Measurements from ENCODE around the gene TMEM126A.
A peak's percentile ranks its signal among the peaks of the same experiment; 100 is the strongest.
"Not testable (repeated sequence)": the region's sequence is repeated elsewhere in the genome, so short reads cannot be mapped to it uniquely, and the experiment has no call there.

TMEM126A gene

DNA sequence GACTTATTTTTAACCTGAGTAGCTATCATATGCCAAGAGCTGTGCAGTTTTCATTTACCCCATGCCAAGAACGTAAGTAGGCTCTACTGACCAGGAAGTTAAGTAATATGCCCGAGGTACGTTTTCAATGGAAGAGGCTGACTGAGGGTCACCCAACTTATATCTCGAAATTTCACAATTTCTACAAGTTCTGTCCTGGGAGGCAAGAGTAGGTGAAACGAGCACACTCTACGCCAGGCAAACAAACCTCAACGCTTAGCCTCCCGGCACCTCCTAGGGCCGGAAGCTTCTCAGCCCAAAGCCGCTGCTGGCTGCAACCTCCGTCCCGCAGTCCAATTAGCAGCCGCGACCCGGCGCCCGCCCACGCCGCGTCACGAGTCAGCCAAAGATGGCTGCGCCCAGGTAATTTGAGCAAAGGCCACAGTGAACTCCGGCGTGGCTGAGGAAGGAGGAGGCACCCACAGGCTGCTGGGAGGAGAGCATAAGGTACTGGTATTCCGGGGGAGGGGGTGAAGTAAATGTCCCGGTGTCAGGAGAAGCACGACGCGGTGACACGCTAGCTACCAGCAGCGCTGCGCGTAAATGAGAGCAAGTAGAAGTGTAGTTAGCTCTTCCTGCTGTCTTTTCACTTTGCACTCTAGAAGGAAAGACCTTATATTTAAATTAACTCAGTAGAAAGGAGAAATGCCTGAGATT lies at the start of gene TMEM126A:
Gene TMEM126A (plus strand): TSS at position 364 of the 696 bp plus-strand sequence. CDS start 2,289 bp downstream, outside the sequence.
- in situ Hi-C loops (cut with HindIII; ENCODE audit: low pct_ligation_motif_present, low pct_unique_long_range_greater_than_20kb, low sequenced_read_pairs), result no loop called here
- peak; percentile 80 for DNase-seq

DNA sequence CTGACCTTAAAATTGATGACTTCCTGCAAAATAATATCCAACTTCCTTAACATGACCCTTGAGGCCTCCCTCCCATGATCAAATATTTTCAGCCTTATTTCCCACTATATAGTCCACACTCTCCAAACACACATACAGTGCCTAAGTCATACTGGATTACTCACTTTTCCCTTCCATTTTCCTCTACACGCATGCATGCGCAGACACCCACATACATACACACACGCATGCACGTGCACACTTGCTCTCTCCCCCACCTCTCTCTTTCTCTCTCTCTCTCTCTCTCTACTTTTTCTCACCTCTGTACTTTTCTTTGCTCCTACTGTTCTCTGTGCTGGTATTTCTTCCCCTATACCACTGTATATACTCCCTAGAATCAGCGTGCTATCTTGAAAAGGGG lies 48.7 kb upstream of the TMEM126A start:
- in situ Hi-C loops (cut with HindIII; ENCODE audit: low pct_ligation_motif_present, low pct_unique_long_range_greater_than_20kb, low sequenced_read_pairs), result no loop called here
- DNase-seq, result no peak

DNA sequence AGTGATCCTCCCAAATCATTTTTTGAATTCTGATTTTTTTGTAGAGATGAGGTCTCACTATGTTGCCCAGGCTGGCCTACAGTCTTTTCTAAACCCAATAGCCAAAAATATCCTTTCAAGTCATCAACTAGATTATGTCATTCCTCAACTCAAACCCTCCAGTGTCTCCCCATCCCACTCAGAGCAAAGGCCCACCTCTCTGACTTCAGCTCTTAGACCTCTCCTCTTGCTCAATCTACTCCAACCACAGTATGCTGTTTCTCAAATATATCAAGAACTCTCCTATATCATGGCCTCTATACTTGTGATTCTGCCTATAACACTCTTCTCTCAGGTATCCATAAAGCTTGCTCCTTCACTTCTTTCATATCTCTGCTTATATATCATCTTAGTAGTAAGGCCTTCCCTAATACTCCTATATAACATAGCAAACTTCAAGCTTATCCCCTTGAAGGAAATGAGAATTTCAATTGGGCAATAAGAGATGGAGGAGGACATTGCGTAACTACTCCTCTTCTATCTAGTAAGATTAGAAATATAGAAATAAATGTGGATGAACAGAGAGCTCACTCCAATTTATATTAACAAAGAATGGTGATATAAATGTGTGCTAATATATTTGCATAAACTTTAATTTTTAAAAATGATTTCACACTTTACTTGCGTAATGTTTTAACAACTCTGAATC lies 45.1 kb upstream of the TMEM126A start:
- in situ Hi-C loops (cut with HindIII; ENCODE audit: low pct_ligation_motif_present, low pct_unique_long_range_greater_than_20kb, low sequenced_read_pairs), result no loop called here
- no peak for DNase-seq

DNA sequence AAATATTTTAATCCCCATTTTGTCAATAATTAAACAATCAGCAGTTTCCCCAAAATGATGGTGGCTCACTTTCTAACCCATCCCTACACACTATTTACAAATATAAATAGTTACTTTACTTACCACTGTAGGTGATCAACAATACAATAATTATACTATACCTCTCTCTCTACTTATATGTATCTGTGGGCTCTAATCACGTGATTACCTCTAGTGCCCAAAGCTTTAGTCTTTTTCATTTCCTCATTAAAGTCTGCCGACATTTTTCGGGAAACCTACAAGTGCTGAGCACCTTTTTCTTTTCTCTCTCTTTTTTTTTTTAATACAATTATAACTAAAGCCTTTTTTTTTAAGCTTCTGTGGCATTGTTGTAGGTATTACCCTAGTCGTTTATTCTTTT lies 44.5 kb upstream of the TMEM126A start:
- no peak for DNase-seq
- in situ Hi-C loops (cut with HindIII; ENCODE audit: low pct_ligation_motif_present, low pct_unique_long_range_greater_than_20kb, low sequenced_read_pairs), result no loop called here

DNA sequence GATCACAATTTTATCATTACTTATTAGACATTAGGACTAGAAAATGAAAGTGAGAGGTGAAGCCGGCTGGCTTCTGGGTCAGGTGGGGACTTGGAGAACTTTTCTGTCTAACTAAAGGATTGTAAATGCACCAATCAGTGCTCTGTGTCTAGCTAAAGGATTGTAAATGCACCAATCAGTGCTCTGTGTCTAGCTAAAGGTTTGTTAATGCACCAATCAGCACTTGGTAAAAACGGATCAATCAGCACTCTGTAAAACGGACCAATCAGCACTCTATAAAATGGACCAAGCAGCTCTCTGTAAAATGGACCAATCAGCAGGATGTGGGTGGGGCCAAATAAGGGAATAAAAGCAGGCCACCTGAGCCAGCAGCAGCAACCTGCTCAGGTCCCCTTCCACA lies 41.5 kb upstream of the TMEM126A start:
- DNase-seq; in situ Hi-C loops (cut with HindIII; ENCODE audit: low pct_ligation_motif_present, low pct_unique_long_range_greater_than_20kb, low sequenced_read_pairs): not testable (repeated sequence)

DNA sequence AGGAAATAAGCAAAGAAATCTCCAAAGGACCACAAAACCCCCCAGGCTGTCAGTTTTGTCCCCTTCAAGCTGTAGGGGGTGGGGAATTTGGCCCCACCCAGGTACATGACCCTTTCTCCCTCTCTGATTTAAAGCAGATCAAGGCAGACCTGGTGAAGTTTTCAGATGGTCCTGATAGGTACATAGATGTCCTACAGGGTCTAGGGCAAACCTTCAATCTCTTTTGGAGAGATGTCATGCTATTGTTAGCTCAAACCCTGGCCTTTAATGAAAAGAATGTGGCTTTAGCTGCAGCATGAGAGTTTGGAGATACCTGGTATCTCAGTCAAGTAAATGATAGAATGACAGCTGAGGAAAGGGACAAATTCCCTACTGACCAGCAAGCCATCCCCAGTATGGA lies 39.1 kb upstream of the TMEM126A start:
- DNase-seq; in situ Hi-C loops (cut with HindIII; ENCODE audit: low pct_ligation_motif_present, low pct_unique_long_range_greater_than_20kb, low sequenced_read_pairs): not testable (repeated sequence)

DNA sequence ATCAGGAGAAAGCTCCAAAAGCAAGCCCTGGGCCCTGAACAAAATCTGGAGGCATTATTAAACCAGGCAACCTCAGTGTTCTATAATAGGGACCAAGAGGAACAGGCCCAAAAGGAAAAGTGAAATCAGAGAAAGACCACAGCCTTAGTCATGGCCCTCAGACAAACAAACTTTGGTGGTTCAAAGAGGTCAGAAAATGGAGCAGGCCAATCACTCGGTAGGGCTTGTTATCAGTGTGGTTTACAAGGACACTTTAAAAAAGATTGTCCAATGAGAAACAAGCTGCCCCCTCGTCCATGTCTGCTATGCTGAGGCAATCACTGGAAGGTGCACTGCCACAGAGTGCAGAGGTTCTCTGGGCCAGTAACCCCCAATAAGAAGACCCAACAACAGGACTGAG lies 38.5 kb upstream of the TMEM126A start:
- DNase-seq; in situ Hi-C loops (cut with HindIII; ENCODE audit: low pct_ligation_motif_present, low pct_unique_long_range_greater_than_20kb, low sequenced_read_pairs): not testable (repeated sequence)

DNA sequence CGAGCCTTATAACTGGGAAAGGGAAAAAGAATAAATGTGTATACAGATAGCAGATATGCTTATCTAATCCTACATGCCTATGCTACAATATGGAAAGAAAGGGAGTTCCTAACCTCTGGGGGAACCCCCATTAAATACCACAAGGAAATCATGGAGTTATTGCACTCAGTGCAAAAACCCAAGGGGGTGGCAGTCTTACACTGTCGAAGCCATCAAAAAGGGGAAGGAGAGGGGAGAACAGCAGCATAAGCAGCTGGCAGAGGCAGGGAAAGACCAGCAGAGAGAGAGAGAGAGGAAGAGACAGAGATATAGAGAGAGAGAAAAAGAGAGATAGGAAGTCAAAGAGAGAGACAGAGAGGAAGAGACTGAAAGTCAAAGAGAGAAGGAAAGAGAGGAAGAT lies 36.1 kb upstream of the TMEM126A start:
- DNase-seq; in situ Hi-C loops (cut with HindIII; ENCODE audit: low pct_ligation_motif_present, low pct_unique_long_range_greater_than_20kb, low sequenced_read_pairs): not testable (repeated sequence)

DNA sequence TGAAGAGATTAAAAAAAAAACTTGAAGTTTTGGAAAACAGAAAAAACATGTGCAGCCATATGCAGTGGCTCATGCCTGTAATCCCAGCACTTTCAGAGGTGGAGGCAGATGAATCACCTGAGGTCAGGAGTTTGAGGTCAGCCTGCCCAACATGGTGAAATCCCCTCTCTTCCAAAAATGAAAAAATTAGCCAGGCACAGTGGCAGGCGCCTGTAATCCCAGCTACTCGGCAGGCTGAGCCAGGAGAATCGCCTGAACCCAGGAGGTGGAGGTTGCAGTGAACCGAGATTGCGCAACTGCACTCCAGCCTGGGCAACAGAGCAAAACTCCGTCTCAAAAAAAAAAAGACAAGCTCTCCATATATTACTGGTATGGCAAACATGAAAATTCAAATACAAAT lies 28.3 kb upstream of the TMEM126A start:
- in situ Hi-C loops (cut with HindIII; ENCODE audit: low pct_ligation_motif_present, low pct_unique_long_range_greater_than_20kb, low sequenced_read_pairs), result no loop called here
- DNase-seq, result no peak

DNA sequence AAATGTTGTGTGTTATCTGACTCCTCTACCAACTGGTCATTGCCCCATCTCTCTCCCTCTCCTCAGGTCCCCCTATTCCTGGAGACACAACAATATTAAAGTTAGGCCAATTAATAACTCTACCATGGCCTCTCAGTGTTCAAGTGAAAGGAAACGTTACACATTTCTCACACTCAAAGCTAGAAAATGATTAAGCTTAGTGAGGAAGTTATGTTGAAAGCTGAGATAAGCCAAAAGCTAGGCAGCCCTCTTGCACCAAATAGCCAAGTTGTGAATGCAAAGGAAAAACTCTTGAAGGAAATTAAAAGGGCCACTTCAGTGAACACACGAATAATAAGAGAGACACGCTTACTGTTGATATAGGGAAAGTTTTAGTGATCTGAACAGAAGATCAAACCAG lies 27.5 kb upstream of the TMEM126A start:
- DNase-seq, result no peak
- in situ Hi-C loops (cut with HindIII; ENCODE audit: low pct_ligation_motif_present, low pct_unique_long_range_greater_than_20kb, low sequenced_read_pairs), result no loop called here

DNA sequence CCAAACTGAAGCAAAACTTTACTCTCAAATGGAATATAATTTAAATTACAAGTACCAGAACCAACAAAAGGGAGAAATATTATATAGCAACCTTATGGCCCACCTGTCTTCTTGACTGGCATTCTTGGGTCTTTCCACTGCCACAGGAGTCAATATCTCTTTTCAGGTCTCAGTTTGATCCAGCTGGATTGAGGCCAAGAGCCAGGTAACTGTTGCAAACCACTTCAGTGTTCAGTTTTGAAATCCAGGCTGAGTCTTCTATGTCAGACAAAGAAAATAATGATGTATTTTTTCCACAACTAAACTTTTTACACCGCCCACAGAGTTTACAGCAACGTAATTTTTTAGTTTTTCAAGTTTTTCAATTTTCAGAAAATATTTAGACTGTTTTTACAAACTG lies 21.3 kb upstream of the TMEM126A start:
- in situ Hi-C loops (cut with HindIII; ENCODE audit: low pct_ligation_motif_present, low pct_unique_long_range_greater_than_20kb, low sequenced_read_pairs), result no loop called here
- DNase-seq, result no peak

DNA sequence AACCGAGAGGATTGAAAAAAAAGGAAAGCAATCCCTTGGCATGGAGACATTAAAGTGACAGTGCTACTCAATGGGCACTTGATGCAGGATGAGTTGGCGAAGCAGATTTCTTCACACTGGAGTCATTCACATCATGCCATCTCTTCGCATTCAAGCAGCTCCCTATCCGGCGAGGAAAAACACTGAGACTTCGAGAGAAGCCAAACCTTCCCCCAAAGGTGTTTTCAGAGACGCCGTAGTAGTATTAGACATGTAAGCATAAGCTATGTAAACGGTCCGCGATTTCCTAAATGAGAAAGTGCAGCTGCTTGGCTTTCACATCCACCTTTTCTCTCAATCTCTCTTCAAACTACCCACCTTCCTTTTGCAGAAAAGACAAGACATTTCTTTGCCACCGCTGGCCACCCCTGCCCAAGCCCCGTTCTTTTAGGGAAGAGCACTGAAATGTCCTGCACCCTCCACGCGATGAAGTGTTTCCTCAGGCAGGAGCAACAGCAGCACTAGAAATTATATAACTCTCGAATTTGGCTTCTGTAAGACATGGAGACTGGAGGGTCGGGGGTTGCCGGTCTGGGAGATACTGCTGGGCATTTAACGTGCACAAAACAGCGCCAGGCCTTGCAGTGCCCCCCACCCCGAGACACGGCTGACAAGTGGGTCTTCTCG lies 20.3 kb upstream of the TMEM126A start, which contains the start of gene DLG2:
Gene DLG2 (minus strand): TSS at position 13 of the 666 bp plus-strand sequence.
- in situ Hi-C loops (cut with HindIII; ENCODE audit: low pct_ligation_motif_present, low pct_unique_long_range_greater_than_20kb, low sequenced_read_pairs), result no loop called here
- DNase-seq, result peak; percentile 42

DNA sequence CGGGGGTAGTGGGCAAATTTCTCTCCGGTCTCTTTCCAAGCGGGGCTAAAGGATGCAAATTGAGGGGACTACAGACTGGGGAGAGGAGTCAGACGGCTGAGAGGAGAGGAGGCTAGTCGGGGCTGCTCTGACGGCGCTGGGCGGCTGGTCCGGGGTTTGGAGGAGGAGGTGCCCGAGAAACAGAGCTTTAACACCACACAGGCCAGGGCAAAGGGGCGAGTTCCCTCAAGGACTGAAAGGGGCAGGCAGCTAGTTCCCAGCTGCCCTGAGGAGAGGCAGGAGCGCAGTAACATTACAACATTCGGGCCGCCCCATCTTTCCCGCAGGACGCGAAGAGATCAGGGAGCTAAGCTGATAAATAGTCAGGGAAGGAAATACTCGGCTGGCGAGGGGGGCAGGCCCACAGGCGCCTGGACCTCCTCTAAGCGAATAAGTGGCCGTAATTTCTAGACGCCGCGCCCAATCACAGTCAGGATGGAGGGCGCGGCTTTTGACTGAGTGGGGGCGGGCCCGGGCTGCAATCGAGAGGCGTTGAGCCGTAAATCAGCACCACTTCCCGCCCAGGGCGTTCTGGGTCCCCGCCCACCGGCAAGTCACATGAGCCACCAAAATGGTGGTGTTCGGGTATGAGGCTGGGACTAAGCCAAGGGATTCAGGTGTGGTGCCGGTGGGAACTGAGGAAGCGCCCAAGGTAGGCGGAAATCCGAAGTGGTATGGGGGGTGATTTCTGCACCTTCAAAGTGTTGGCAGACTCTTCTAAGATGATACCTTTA lies 19.6 kb upstream of the TMEM126A start, which contains the start of gene TMEM126B:
Gene TMEM126B (plus strand): TSS at position 596 of the 773 bp plus-strand sequence. CDS start 15 bp downstream, at position 611.
- peak; percentile 96 for DNase-seq
- in situ Hi-C loops (cut with HindIII; ENCODE audit: low pct_ligation_motif_present, low pct_unique_long_range_greater_than_20kb, low sequenced_read_pairs), result no loop called here

DNA sequence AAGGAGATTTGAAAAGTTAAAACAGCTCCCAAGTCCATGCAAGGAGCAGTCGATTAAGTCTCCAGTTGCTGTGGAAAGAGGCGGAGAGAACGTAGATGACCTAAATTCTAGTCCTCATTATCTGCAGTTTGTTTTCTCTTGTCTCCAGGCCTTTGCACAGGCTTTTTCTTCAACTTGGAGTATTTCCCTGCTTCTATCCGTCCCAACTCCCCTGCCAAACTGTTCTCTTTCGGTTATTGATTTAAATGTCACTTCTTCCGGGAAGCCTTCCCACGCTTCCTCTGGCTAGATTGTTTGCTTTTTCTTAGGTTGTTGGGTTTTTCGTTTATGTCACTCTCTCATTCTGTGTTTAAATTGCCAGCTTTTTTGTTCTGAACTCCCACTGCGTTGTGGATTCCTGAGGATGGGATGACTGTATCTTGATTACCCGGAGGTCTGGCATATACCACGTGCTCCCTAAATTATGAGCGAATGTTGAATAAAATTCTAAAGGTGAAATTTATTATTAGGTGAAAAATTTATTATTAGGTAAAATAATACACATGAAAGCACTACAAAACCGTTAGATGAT lies 18.9 kb upstream of the TMEM126A start:
- no peak for DNase-seq
- in situ Hi-C loops (cut with HindIII; ENCODE audit: low pct_ligation_motif_present, low pct_unique_long_range_greater_than_20kb, low sequenced_read_pairs), result no loop called here

DNA sequence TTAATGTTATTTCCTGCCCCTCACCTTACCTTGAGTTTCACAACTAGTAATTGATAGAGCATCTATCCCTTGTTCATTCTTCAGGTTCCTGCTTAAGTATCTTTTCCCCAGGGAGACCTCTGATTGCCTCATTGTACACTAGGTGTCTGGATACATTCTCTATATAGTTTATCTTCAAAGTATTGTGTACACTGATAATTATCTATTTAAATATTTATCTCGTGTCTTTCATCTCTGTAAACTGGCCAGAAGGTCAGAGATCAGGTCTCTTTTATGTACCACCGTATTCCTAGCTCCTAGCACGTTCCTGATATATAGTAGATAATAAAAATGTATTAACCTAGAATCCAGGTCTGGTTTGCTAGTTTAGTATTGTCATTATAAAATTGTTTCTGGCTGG lies 13.0 kb upstream of the TMEM126A start:
- no peak for DNase-seq
- in situ Hi-C loops (cut with HindIII; ENCODE audit: low pct_ligation_motif_present, low pct_unique_long_range_greater_than_20kb, low sequenced_read_pairs), result no loop called here

DNA sequence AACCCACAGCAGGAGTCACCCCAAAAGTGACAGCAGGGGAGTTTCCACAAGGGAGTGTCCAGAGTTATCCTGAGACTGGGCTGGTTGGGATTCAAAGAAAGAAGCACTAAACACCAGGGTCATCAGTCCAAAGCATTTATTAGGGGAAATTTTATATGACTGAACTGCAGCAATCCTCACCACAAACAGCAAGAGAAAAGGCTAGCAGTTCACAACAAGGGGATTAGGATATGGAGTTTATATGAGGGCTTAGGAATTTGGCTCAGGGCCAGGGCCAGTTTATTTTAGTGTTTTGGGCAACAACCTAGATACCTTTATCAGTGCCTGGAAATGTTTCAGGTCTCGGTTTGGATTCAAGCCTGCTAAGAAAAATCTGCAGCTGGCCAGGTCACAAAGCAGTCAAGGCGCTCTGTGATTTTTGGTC lies 4.6 kb upstream of the TMEM126A start:
- no peak for DNase-seq
- in situ Hi-C loops (cut with HindIII; ENCODE audit: low pct_ligation_motif_present, low pct_unique_long_range_greater_than_20kb, low sequenced_read_pairs), result no loop called here

DNA sequence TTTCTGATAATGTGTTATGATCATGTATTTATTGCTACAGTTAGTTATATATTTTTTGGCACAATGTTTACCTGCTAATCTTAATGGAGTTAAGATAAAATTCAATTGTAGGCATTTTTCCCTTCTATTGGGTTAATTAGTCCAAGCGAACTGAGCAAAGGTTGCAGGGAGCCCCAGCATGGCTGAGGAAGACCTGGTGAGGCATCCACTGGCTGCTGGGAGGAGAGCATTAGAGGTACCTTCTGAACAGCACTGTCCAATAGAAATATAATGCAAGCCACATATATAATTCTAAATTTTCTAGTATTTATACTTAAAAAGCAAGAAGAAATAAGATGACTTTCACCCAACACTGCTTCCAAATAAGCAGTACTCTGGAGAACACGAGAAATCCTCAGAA lies 689 bp upstream of the TMEM126A start:
- in situ Hi-C loops (cut with HindIII; ENCODE audit: low pct_ligation_motif_present, low pct_unique_long_range_greater_than_20kb, low sequenced_read_pairs), result no loop called here
- DNase-seq, result no peak

DNA sequence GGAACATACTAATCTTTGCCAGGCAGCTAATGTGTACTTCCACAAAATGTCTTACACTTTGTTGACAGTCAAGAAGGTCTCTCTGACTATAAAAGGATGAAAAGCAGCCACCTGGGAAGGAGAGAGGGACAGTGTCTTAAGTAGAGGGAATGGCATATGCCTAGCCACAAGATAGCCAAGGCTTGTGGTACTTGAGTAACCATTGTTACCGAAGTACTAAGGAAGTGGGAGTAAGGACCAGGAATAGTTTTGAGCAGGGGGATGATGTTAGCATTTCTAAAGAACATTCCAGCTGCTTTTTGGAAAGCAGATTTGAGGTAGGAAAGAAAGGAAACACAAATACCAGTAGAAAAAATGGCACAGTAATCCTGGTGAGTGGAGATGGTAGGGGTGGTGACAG lies 3.4 kb downstream of the TMEM126A start:
- DNase-seq, result no peak
- in situ Hi-C loops (cut with HindIII; ENCODE audit: low pct_ligation_motif_present, low pct_unique_long_range_greater_than_20kb, low sequenced_read_pairs), result no loop called here

All from ACHN (cell line).